GM21723 (cell line): ENCODE results near the gene NUS1.
"Not testable (repeated sequence)": the region's sequence is repeated elsewhere in the genome, so short reads cannot be mapped to it uniquely, and the experiment has no call there.

ENCODE experiments used
- ATAC-seq: cut with Tn5 transposase; IDR thresholded peaks from one replicate; pipeline ENCODE4 v1.9.1; 2021; ENCODE audit warnings: mild to moderate bottlenecking, moderate library complexity; ENCODE audit not compliant: unreplicated experiment

The NUS1 gene

GRCh38 chr6:117711369-117711768 lies 36.1 kb downstream of the NUS1 start:
- no peak for ATAC-seq

- no peak for ATAC-seq
Observed at GRCh38 chr6:117718895-117719294, 43.6 kb downstream of the NUS1 start.

GRCh38 chr6:117721520-117721919 lies 46.3 kb downstream of the NUS1 start:
- not testable (repeated sequence) for ATAC-seq

GRCh38 chr6:117728626-117729025 lies 53.4 kb downstream of the NUS1 start:
- ATAC-seq, result no peak

GRCh38 chr6:117729613-117730012 lies 54.3 kb downstream of the NUS1 start:
- ATAC-seq, result no peak

GRCh38 chr6:117733341-117733740 lies 58.1 kb downstream of the NUS1 start:
- ATAC-seq, result no peak

GRCh38 chr6:117739869-117740268 lies 64.6 kb downstream of the NUS1 start:
- ATAC-seq, result no peak

GRCh38 chr6:117740605-117741004 lies 65.3 kb downstream of the NUS1 start:
- no peak for ATAC-seq

GRCh38 chr6:117750675-117751074 lies 75.4 kb downstream of the NUS1 start:
- not testable (repeated sequence) for ATAC-seq
